ENCODE data around the gene PPFIA1.

GRCh38 chr11:70429428-70429705 is 158.9 kb downstream of the PPFIA1 start:
- TF ChIP-seq EZH2phosphoT487 (IDR thresholded peaks at IDR 0.05; ENCODE audit: low read depth) = no peak
- TF ChIP-seq, protein P1, sequence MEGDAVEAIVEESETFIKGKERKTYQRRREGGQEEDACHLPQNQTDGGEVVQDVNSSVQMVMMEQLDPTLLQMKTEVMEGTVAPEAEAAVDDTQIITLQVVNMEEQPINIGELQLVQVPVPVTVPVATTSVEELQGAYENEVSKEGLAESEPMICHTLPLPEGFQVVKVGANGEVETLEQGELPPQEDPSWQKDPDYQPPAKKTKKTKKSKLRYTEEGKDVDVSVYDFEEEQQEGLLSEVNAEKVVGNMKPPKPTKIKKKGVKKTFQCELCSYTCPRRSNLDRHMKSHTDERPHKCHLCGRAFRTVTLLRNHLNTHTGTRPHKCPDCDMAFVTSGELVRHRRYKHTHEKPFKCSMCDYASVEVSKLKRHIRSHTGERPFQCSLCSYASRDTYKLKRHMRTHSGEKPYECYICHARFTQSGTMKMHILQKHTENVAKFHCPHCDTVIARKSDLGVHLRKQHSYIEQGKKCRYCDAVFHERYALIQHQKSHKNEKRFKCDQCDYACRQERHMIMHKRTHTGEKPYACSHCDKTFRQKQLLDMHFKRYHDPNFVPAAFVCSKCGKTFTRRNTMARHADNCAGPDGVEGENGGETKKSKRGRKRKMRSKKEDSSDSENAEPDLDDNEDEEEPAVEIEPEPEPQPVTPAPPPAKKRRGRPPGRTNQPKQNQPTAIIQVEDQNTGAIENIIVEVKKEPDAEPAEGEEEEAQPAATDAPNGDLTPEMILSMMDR (IDR thresholded peaks at IDR 0.05; ENCODE audit: low read depth, low read length) = no peak
